ENCODE data around the gene FOXL2NB.

FOXL2NB gene

DNA sequence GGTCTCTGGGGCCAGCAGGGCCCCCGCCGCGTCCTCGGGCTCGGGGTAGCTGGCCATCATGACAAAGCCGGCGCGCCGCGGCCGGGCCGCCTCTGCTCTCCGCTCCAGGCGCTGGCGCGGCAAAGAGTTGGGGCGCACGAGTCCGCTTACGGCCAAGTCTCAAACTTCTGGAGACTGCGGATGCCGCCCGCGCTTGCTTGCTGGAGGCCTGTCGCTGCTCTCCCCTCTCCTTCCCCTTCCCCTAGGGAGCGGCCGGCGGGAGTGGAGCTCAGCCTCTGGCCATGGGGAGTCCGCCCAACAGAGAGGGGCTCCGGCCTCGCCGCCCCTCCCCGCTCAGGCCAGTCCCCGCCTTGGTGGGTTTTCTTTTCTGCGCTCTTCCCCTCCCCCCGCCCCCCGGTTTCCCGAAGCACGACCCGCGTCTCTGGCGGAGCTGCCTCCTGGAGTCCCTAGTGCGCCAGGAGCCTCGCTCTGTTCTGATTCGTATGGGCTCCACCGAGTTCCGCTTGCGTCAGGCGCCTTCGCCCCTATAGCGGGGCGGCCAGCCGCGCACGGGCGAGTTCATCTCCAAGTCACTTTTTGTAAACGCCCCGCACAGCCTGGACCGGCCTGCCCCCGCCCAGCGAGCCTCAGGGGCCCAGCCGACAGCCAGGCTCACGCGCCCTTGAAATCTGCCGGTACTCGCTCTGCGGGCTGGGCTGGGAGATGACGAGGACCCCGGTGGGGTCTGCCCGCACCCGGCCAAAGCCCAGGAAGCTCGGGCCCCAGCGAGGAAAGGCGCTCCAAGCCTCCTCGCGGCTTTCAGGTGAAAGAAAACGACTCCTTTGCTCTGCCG, at the start of gene FOXL2NB, which contains the start of gene FOXL2:
Gene FOXL2NB (plus strand): TSS at position 555 of the 832 bp plus-strand sequence. CDS start 148 bp downstream, at position 703.
Gene FOXL2 (minus strand): TSS at position 475 of the 832 bp plus-strand sequence. CDS start 415 bp downstream, at position 60.
- Mint-ChIP-seq H3K4me1 (peaks cover 30% of the 10 kb centered on the region), H3K27ac (no peak within 1 kb of the TSS), H3K9me3 (no peaks in the 10 kb centered on the region), H3K36me3 (ENCODE audit: low read depth) (no peaks in the 10 kb centered on the region), H3K27me3 (ENCODE audit: low read depth) (peaks cover 95% of the 10 kb centered on the region), H3K4me3 (peak within 1 kb of the TSS; percentile 69 to 80 (median 80))
- TF ChIP-seq, protein P1, sequence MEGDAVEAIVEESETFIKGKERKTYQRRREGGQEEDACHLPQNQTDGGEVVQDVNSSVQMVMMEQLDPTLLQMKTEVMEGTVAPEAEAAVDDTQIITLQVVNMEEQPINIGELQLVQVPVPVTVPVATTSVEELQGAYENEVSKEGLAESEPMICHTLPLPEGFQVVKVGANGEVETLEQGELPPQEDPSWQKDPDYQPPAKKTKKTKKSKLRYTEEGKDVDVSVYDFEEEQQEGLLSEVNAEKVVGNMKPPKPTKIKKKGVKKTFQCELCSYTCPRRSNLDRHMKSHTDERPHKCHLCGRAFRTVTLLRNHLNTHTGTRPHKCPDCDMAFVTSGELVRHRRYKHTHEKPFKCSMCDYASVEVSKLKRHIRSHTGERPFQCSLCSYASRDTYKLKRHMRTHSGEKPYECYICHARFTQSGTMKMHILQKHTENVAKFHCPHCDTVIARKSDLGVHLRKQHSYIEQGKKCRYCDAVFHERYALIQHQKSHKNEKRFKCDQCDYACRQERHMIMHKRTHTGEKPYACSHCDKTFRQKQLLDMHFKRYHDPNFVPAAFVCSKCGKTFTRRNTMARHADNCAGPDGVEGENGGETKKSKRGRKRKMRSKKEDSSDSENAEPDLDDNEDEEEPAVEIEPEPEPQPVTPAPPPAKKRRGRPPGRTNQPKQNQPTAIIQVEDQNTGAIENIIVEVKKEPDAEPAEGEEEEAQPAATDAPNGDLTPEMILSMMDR (IDR thresholded peaks at IDR 0.05; ENCODE audit: unreplicated experiment in 3 of 3): no peak

DNA sequence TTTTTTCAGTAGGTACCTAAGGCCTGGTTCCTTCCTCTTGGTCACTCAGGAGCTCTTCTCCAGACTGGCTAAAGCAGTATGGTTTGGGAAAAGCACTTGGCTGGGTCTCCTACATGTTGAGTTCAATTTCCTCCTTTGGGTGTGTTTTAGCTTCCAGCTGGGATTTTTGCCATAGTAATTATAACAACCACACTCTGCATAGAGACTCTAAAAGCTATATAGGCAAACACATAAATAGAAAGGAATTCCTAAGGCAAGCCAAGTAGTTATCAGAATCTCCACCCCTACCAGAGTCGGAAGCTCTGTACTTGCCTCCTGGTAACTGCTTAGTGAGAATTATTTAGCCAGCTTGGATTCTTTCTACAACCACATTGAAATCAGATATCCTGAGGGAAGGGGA, 48.7 kb upstream of the FOXL2NB start:
- no peaks in the 10 kb centered on the region for H3K36me3 Mint-ChIP-seq (ENCODE audit: low read depth)
- TF ChIP-seq, protein P1 (IDR thresholded peaks at IDR 0.05; ENCODE audit: unreplicated experiment in 3 of 3): no peak
- H3K9me3 Mint-ChIP-seq: no peaks in the 10 kb centered on the region
- H3K4me1 Mint-ChIP-seq: peaks cover 19% of the 10 kb centered on the region
- peaks cover 5% of the 10 kb centered on the region for H3K27me3 Mint-ChIP-seq (ENCODE audit: low read depth)
- no peak overlapping the region for H3K4me3 Mint-ChIP-seq
- H3K27ac Mint-ChIP-seq: peak overlapping the region in 1 of 3 experiments; percentile 17

DNA sequence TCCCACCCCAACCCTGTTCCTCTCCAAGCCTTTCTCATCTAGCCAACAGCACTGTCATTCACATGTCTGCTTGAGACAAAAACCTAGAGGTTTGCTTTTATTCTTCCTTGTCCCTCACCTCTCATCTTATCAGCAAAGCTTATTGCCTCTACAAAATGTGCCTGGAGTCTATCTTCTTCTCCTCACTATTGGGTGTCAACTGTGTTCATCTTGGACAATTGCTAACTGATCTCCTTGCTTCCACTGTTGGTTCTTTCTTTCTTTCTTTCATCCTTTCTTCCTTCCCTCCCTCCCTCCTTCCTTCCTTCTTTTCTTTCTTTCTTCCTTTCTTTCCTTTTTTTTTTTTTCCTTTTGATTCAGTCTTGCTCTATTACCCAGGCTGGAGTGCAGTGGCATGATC, 48.3 kb upstream of the FOXL2NB start:
- H3K27ac Mint-ChIP-seq: peak overlapping the region in 1 of 3 experiments; percentile 17
- peaks cover 5% of the 10 kb centered on the region for H3K27me3 Mint-ChIP-seq (ENCODE audit: low read depth)
- H3K4me1 Mint-ChIP-seq: peaks cover 19% of the 10 kb centered on the region
- TF ChIP-seq, protein P1 (IDR thresholded peaks at IDR 0.05; ENCODE audit: unreplicated experiment in 3 of 3): no peak
- no peaks in the 10 kb centered on the region for H3K9me3 Mint-ChIP-seq
- H3K4me3 Mint-ChIP-seq: no peak overlapping the region
- H3K36me3 Mint-ChIP-seq (ENCODE audit: low read depth): no peaks in the 10 kb centered on the region

DNA sequence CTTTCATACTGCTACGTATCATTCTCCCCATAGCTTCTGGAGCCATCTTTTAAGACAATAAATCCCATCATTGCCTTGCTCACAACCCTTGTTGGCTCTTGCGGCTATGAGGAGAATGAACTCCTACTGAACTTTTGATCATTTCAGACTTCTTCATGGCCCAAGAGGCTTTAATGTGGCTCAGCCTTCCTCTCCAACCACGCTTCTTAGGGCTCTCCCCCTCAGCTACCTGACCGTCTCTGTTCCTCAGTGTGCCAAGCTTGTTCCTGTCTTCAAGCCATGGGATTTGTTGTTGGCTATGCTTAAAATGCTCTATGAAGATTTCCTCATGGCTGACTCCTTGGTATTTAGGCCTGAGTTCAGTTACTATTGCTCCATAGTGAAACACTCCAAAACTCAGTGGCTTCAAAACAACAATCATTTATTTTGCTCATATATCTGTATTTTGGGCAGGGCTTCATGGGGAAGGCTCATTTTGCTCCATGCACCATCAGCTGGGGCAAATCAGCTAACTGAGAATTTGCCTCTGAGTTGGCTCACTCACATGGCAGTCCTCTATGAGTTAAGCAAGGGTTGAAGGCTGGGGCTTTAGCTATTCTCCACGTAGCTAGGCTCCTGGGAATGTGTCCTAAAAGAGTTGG, 47.5 kb upstream of the FOXL2NB start:
- Mint-ChIP-seq H3K4me1 (peaks cover 19% of the 10 kb centered on the region), H3K27me3 (ENCODE audit: low read depth) (no peaks in the 10 kb centered on the region)

GRCh38 chr3:138901567-138901966, 45.5 kb upstream of the FOXL2NB start:
- TF ChIP-seq, protein P1 (IDR thresholded peaks at IDR 0.05; ENCODE audit: unreplicated experiment in 3 of 3): no peak

More for the DNA sequence above, 47.5 kb upstream of the FOXL2NB start:
- Mint-ChIP-seq H3K27ac (peak overlapping the region in 2 of 3 experiments; percentile 12 to 18), H3K36me3 (ENCODE audit: low read depth) (no peaks in the 10 kb centered on the region), H3K9me3 (no peaks in the 10 kb centered on the region), H3K4me3 (no peak overlapping the region)
- TF ChIP-seq, protein P1 (IDR thresholded peaks at IDR 0.05; ENCODE audit: unreplicated experiment in 3 of 3): no peak

More at GRCh38 chr3:138901567-138901966, 45.5 kb upstream of the FOXL2NB start:
- no peak overlapping the region for H3K4me3 Mint-ChIP-seq
- no peak overlapping the region for H3K27ac Mint-ChIP-seq
- no peaks in the 10 kb centered on the region for H3K27me3 Mint-ChIP-seq (ENCODE audit: low read depth)
- no peaks in the 10 kb centered on the region for H3K36me3 Mint-ChIP-seq (ENCODE audit: low read depth)
- no peaks in the 10 kb centered on the region for H3K9me3 Mint-ChIP-seq
- H3K4me1 Mint-ChIP-seq: peaks cover 19% of the 10 kb centered on the region

Measured in nephron (organoid).